ENCODE measurements around the gene IFI27. TPM values are rescaled to one million over a fixed set of nuclear protein-coding genes. Genes with fewer than 3 reads are reported as not detected.

Gene IFI27
- total RNA-seq, 1 donor from 2014 or later, result 3.8 TPM

GRCh38 chr14:94093418-94093817 is 17.1 kb upstream of the IFI27 start:
- no peaks in the 10 kb centered on the region for H3K9me3 Mint-ChIP-seq (ENCODE audit: unreplicated experiment)
- no peak overlapping the region for H3K4me3 Mint-ChIP-seq (ENCODE audit: unreplicated experiment)
- TF ChIP-seq CTCF (IDR thresholded peaks at IDR 0.05; ENCODE audit: unreplicated experiment), result no peak
- no peaks in the 10 kb centered on the region for H3K27me3 Mint-ChIP-seq (ENCODE audit: unreplicated experiment)
- DNase-seq (ENCODE audit: low spot score), result no peak
- H3K27ac Mint-ChIP-seq (ENCODE audit: unreplicated experiment), result no peak overlapping the region
- peaks cover 6% of the 10 kb centered on the region for H3K36me3 Mint-ChIP-seq (ENCODE audit: low read depth, unreplicated experiment)
- H3K4me1 Mint-ChIP-seq (ENCODE audit: unreplicated experiment), result no peaks in the 10 kb centered on the region

DNA sequence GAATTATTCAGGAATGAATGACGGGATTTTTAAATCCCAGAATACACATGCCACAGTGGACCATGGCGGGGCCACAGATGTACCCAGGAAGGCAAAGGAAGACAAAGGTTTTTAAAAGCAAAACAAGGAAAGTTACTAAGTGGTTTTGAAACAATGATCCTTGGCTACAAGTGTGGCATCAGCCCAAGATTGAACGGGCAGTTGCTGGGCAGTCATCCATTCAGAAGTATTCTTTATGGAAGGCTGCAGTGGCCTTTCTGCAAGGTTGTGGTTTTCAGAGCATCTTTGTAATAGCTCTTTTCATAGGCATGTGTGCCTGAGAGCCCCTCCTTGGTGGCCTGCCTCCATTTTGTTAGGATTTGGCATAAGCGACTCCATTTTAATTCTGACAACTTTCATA is 13.4 kb upstream of the IFI27 start:
- Mint-ChIP-seq H3K9me3 (ENCODE audit: unreplicated experiment) (no peaks in the 10 kb centered on the region), H3K4me3 (ENCODE audit: unreplicated experiment) (no peak overlapping the region), H3K27me3 (ENCODE audit: unreplicated experiment) (peaks cover 4% of the 10 kb centered on the region), H3K36me3 (ENCODE audit: low read depth, unreplicated experiment) (peaks cover 10% of the 10 kb centered on the region), H3K27ac (ENCODE audit: unreplicated experiment) (no peak overlapping the region), H3K4me1 (ENCODE audit: unreplicated experiment) (no peaks in the 10 kb centered on the region)
- DNase-seq (ENCODE audit: low spot score), result no peak
- TF ChIP-seq CTCF (IDR thresholded peaks at IDR 0.05; ENCODE audit: unreplicated experiment), result no peak

DNA sequence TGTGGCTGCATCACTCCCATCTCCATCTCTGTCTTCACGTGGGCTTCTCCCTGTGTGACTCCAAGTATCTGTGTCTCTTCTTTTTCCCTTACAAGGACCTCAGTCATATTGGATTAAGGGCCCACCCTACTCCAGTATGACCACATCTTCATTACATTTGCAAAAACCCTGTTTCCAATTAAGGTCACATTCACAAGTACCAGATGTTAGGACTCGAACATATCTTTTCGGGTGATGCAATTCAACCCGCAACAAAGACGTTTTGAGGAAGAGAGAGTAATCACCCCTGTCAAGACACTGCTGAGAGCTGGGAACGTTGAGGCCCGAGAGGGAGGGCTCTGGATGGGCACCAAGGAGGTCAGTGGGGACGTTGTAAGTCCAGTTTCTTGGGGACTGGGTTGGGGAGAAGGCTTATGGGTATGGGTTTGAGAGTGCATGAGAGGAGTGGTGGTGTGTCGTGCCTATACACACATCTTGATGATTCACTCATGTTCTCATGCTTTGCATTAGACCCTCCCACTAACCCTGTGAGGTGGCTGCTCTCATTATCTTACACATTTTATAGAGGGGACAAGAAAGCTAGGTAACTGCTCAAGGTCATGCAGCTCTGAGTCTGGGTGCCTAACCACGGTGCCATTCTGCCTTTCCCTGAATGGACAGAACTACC is 12.1 kb upstream of the IFI27 start:
- H3K4me3 Mint-ChIP-seq (ENCODE audit: unreplicated experiment), result peak overlapping the region; percentile 18
- H3K9me3 Mint-ChIP-seq (ENCODE audit: unreplicated experiment), result no peaks in the 10 kb centered on the region
- H3K36me3 Mint-ChIP-seq (ENCODE audit: low read depth, unreplicated experiment), result peaks cover 10% of the 10 kb centered on the region
- no peak for DNase-seq (ENCODE audit: low spot score)
- no peak overlapping the region for H3K27ac Mint-ChIP-seq (ENCODE audit: unreplicated experiment)
- TF ChIP-seq CTCF (IDR thresholded peaks at IDR 0.05; ENCODE audit: unreplicated experiment), result no peak
- peaks cover 4% of the 10 kb centered on the region for H3K27me3 Mint-ChIP-seq (ENCODE audit: unreplicated experiment)
- no peaks in the 10 kb centered on the region for H3K4me1 Mint-ChIP-seq (ENCODE audit: unreplicated experiment)

DNA sequence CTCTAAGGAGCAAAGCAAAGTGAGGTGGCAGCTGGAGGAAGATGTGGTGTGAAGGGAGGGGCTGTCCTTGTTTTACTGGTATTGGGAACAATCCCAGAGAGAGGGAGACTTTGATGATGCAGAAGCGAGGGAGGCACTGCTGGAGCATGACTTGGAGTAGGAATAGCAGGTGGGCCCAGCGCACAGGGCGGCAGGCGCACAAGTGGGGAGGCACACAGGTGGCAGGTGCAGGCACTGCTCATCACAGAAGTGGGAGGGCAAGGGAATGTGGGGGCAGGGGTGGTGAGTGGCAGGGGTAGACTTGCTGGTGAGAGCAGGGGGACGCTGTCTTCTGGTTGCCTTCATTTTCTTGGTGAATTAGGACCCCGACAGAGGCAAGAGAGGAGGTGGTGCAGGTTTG is 11.5 kb upstream of the IFI27 start:
- no peak for DNase-seq (ENCODE audit: low spot score)

More for the DNA sequence above, 11.5 kb upstream of the IFI27 start:
- Mint-ChIP-seq H3K9me3 (ENCODE audit: unreplicated experiment) (no peaks in the 10 kb centered on the region), H3K36me3 (ENCODE audit: low read depth, unreplicated experiment) (peaks cover 10% of the 10 kb centered on the region), H3K27ac (ENCODE audit: unreplicated experiment) (no peak overlapping the region), H3K27me3 (ENCODE audit: unreplicated experiment) (peaks cover 4% of the 10 kb centered on the region), H3K4me3 (ENCODE audit: unreplicated experiment) (no peak overlapping the region), H3K4me1 (ENCODE audit: unreplicated experiment) (no peaks in the 10 kb centered on the region)
- TF ChIP-seq CTCF (IDR thresholded peaks at IDR 0.05; ENCODE audit: unreplicated experiment), result no peak
